H9 (cell line): ENCODE measurements around the gene PEX1. TPM values are rescaled to one million over a fixed set of nuclear protein-coding genes. Genes with fewer than 3 reads are reported as not detected.

Source experiments
- DNase-seq: peaks from one replicate; pipeline ENCODE4 v3.0.0-alpha.2; 2017
- H2AFZ ChIP-seq: one replicate; pipeline ENCODE4 v1.6.1; 2013; ENCODE audit warnings: mild to moderate bottlenecking, low read length, control low read depth, moderate library complexity
- H2AK5ac ChIP-seq: 2 replicates; pipeline ENCODE4 v1.6.1; 2013; ENCODE audit warnings: low read length, control low read depth, mixed read lengths; ENCODE audit not compliant: insufficient read length
- H2BK120ac ChIP-seq: one replicate; pipeline ENCODE4 v1.6.1; 2013; ENCODE audit warnings: low read depth, mild to moderate bottlenecking, low read length, control low read depth, inconsistent platforms; ENCODE audit not compliant: poor library complexity, severe bottlenecking
- H2BK12ac ChIP-seq: 2 replicates; pipeline ENCODE4 v1.6.1; 2013; ENCODE audit warnings: low read length, control low read depth, mixed read lengths, low read depth; ENCODE audit not compliant: insufficient read length
- H2BK15ac ChIP-seq: 2 replicates; pipeline ENCODE4 v1.6.1; 2013; ENCODE audit warnings: low read depth, low read length, control low read depth
- H2BK20ac ChIP-seq: one replicate; pipeline ENCODE4 v1.6.1; 2013; ENCODE audit warnings: low read depth, mild to moderate bottlenecking, low read length, control low read depth, inconsistent platforms; ENCODE audit not compliant: poor library complexity, severe bottlenecking
- H2BK5ac ChIP-seq: 2 replicates; pipeline ENCODE4 v1.6.1; 2013; ENCODE audit warnings: low read length, control low read depth, mixed read lengths; ENCODE audit not compliant: insufficient read length
- H3K14ac ChIP-seq: 2 replicates; pipeline ENCODE4 v1.6.1; 2013; ENCODE audit warnings: low read length, control low read depth; ENCODE audit not compliant: insufficient read depth
- H3K18ac ChIP-seq: 2 replicates; pipeline ENCODE4 v1.6.1; 2013; ENCODE audit warnings: low read depth, mild to moderate bottlenecking, mixed read lengths, low read length, control low read depth; ENCODE audit not compliant: insufficient read length
- H3K23ac ChIP-seq: 2 replicates; pipeline ENCODE4 v1.6.1; 2013; ENCODE audit warnings: low read length, control low read depth, mixed read lengths, low read depth; ENCODE audit not compliant: insufficient read length
- H3K23me2 ChIP-seq: 2 replicates; pipeline ENCODE4 v1.6.1; 2013; ENCODE audit warnings: low read depth, mild to moderate bottlenecking, mixed read lengths, low read length, control low read depth; ENCODE audit not compliant: insufficient read length, poor library complexity, severe bottlenecking
- H3K27ac ChIP-seq: 2 replicates; pipeline ENCODE4 v1.5.1; 2013; ENCODE audit warnings: low read length, control low read depth, mixed read lengths, low read depth; ENCODE audit not compliant: insufficient read length
- H3K27me3 ChIP-seq: 2 replicates; pipeline ENCODE4 v1.6.1; 2013; ENCODE audit warnings: low read length, control low read depth, inconsistent platforms; ENCODE audit not compliant: insufficient read depth
- H3K4ac ChIP-seq: 2 replicates; pipeline ENCODE4 v1.6.1; 2013; ENCODE audit warnings: low read depth, mild to moderate bottlenecking, control low read depth, inconsistent platforms, low read length, moderate library complexity
- H3K4me1 ChIP-seq: 2 replicates; pipeline ENCODE4 v1.6.1; 2013; ENCODE audit warnings: low read length, control low read depth, inconsistent platforms; ENCODE audit not compliant: insufficient read depth
- H3K4me2 ChIP-seq: 2 replicates; pipeline ENCODE4 v1.6.1; 2013; ENCODE audit warnings: low read length, control low read depth, mixed read lengths; ENCODE audit not compliant: insufficient read length, insufficient read depth
- H3K56ac ChIP-seq: 2 replicates; pipeline ENCODE4 v1.6.1; 2013; ENCODE audit warnings: low read depth, mild to moderate bottlenecking, mixed read lengths, low read length, control low read depth; ENCODE audit not compliant: insufficient read length
- H3K79me1 ChIP-seq: 2 replicates; pipeline ENCODE4 v1.6.1; 2013; ENCODE audit warnings: low read depth, mild to moderate bottlenecking, moderate library complexity, low read length, control low read depth, inconsistent platforms; ENCODE audit not compliant: insufficient read depth, poor library complexity, severe bottlenecking
- H3K79me2 ChIP-seq: 2 replicates; pipeline ENCODE4 v1.6.1; 2013; ENCODE audit warnings: low read length, control low read depth, inconsistent platforms; ENCODE audit not compliant: insufficient read depth
- H3K9ac ChIP-seq: 2 replicates; pipeline ENCODE4 v1.6.1; 2013; ENCODE audit warnings: low read length, control low read depth, mixed read lengths; ENCODE audit not compliant: insufficient read length; ENCODE audit errors: extremely low read depth
- H3K9me3 ChIP-seq: one replicate; pipeline ENCODE4 v1.6.1; 2013; ENCODE audit warnings: low read depth, low read length, inconsistent platforms; ENCODE audit not compliant: control insufficient read depth
- H3T11ph ChIP-seq: one replicate; pipeline ENCODE4 v1.6.1; 2013; ENCODE audit warnings: mild to moderate bottlenecking, low read length, control low read depth, inconsistent platforms
- H4K20me1 ChIP-seq: one replicate; pipeline ENCODE4 v1.6.1; 2013; ENCODE audit not compliant: control insufficient read depth, insufficient read length, insufficient read depth
- H4K5ac ChIP-seq: 2 replicates; pipeline ENCODE4 v1.6.1; 2013; ENCODE audit warnings: low read depth, mild to moderate bottlenecking, mixed read lengths, low read length, control low read depth; ENCODE audit not compliant: insufficient read length
- H4K8ac ChIP-seq: replicated peaks from 2 replicates; pipeline ENCODE4 v1.6.1; 2013; ENCODE audit warnings: low read length, control low read depth, mixed read lengths, low read depth; ENCODE audit not compliant: insufficient read length
- H4K91ac ChIP-seq: 2 replicates; pipeline ENCODE4 v1.6.1; 2013; ENCODE audit warnings: low read depth, mild to moderate bottlenecking, moderate library complexity, mixed read lengths, low read length, control low read depth; ENCODE audit not compliant: insufficient read length
- H3K27ac Mint-ChIP-seq, 3 experiments: 2 replicates in 2 of 3; 3 replicates in 1 of 3; pipeline ENCODE4 v1.8.0; 2020 to 2021; ENCODE audit warnings: mixed read lengths in 3 of 3, mild to moderate bottlenecking in 1 of 3, moderate library complexity in 1 of 3
- H3K27me3 Mint-ChIP-seq: 2 replicates; pipeline ENCODE4 v1.8.0; 2021; ENCODE audit warnings: low read depth, mild to moderate bottlenecking, moderate library complexity, mixed read lengths
- H3K36me3 Mint-ChIP-seq, 3 experiments: 2 replicates in 2 of 3; 3 replicates in 1 of 3; pipeline ENCODE4 v1.8.0; 2020 to 2021; ENCODE audit warnings: low read depth in 3 of 3, mixed read lengths in 3 of 3; ENCODE audit not compliant: insufficient read depth in 1 of 3
- H3K4me1 Mint-ChIP-seq, 2 experiments: 2 replicates each; pipeline ENCODE4 v1.8.0; 2020; ENCODE audit warnings: mixed read lengths in 2 of 2
- H3K4me3 Mint-ChIP-seq, 2 experiments: 2 replicates in 1 of 2; 3 replicates in 1 of 2; pipeline ENCODE4 v1.8.0; 2020 to 2021; ENCODE audit warnings: mild to moderate bottlenecking in 2 of 2, mixed read lengths in 2 of 2, moderate library complexity in 1 of 2
- H3K9me3 Mint-ChIP-seq, 2 experiments: 2 replicates in 1 of 2; 3 replicates in 1 of 2; pipeline ENCODE4 v1.8.0; 2020; ENCODE audit warnings: mild to moderate bottlenecking in 2 of 2, mixed read lengths in 2 of 2, moderate library complexity in 1 of 2
- CTCF ChIP-seq: fragments of 200-600 bp; sonication (generic); conservative IDR thresholded peaks from 3 replicates; pipeline ENCODE4 v1.8.0; 2021; ENCODE audit warnings: antibody characterized with exemption, mild to moderate bottlenecking
- WGBS: extraction: QIAGEN DNeasy Blood & Tissue Kit; methylation state at CpG from one replicate; pipeline ENCODE4 v1.1.7; 2013; ENCODE audit warnings: missing lambda C conversion rate, low lambda C conversion rate, mixed read lengths; ENCODE audit not compliant: insufficient read length; ENCODE audit errors: extremely low coverage; 5-methylcytosine and 5-hydroxymethylcytosine counted together
- total RNA-seq: library from RNA; stranded (reverse); gene quantifications from 2 replicates; pipeline ENCODE4 v1.2.1, GENCODE V29; 2021

The PEX1 gene
- total RNA-seq, 1 experiment from 2014 or later, result 21.8 TPM

- H3K23me2 ChIP-seq, result no peaks in the 10 kb centered on the region
- H3K4me1 ChIP-seq, result no peaks in the 10 kb centered on the region
- no peak for TF ChIP-seq CTCF
- no peak overlapping the region for H4K91ac ChIP-seq
- no peak overlapping the region for H2BK20ac ChIP-seq
- Mint-ChIP-seq H3K9me3 (no peaks in the 10 kb centered on the region), H3K27ac (no peak overlapping the region), H3K4me1 (no peaks in the 10 kb centered on the region), H3K4me3 (no peak overlapping the region), H3K36me3 (peaks cover 9 to 72% (median 50%) of the 10 kb centered on the region in 3 experiments; a peak in 6 of 7 replicates), H3K27me3 (no peaks in the 10 kb centered on the region)
- H3K4ac ChIP-seq, result no peak overlapping the region
- H4K5ac ChIP-seq, result no peak overlapping the region
- no peak overlapping the region for H3K18ac ChIP-seq
- no peak overlapping the region for H3K27ac ChIP-seq
- no peak overlapping the region for H3K56ac ChIP-seq
- H2BK120ac ChIP-seq, result no peak overlapping the region
- H2BK12ac ChIP-seq, result no peak overlapping the region
- no peak overlapping the region for H3K4me2 ChIP-seq
- H3K23ac ChIP-seq, result no peak overlapping the region
- no peak overlapping the region for H3T11ph ChIP-seq
- no peak overlapping the region for H2AFZ ChIP-seq
- no peaks in the 10 kb centered on the region for H4K20me1 ChIP-seq
- H2AK5ac ChIP-seq, result no peak overlapping the region
- DNase-seq, result no peak
- H4K8ac ChIP-seq, result no peak overlapping the region
- H2BK5ac ChIP-seq, result no peak overlapping the region
- H3K9me3 ChIP-seq, result no peaks in the 10 kb centered on the region
- H2BK15ac ChIP-seq, result no peak overlapping the region
- H3K79me1 ChIP-seq, result peaks cover 3% of the 10 kb centered on the region
- H3K79me2 ChIP-seq, result no peaks in the 10 kb centered on the region
- H3K9ac ChIP-seq, result no peak overlapping the region
- H3K27me3 ChIP-seq, result no peaks in the 10 kb centered on the region
- WGBS, result no CpG with 5 or more reads among the region's 4 CpGs
- H3K14ac ChIP-seq, result no peak overlapping the region
These were observed 40.8 kb upstream of the PEX1 start for GRCh38 chr7:92569137-92569536.
